Testis (tissue), 3 donors: Measurements from ENCODE around the gene CLNK. TPM values are rescaled to one million over a fixed set of nuclear protein-coding genes. Genes with fewer than 3 reads are reported as not detected.

Experiments used
- DNase-seq: peaks from one replicate; pipeline ENCODE4 v3.0.0-alpha.2; 2019
- H3K27ac ChIP-seq, 2 donors: fragments of 200-600 bp; sonication (generic); one replicate each; pipeline ENCODE4 v1.5.1; 2019
- H3K27me3 ChIP-seq: fragments of 200-600 bp; sonication (generic); one replicate; pipeline ENCODE4 v1.5.1; 2019
- H3K36me3 ChIP-seq: fragments of 200-600 bp; sonication (generic); one replicate; pipeline ENCODE4 v1.5.1; 2017; ENCODE audit warnings: low read depth; ENCODE audit errors: missing control alignments
- H3K4me1 ChIP-seq: fragments of 200-600 bp; sonication (generic); one replicate; pipeline ENCODE4 v1.5.1; 2019
- H3K4me3 ChIP-seq, 2 donors: fragments of 200-600 bp; sonication (generic); one replicate each; pipeline ENCODE4 v1.5.1; 2017 to 2019
- H3K9me3 ChIP-seq: fragments of 200-600 bp; sonication (generic); one replicate; pipeline ENCODE4 v1.5.1; 2017
- POLR2A ChIP-seq: fragments of 450-650 bp; IDR thresholded peaks from one replicate; pipeline ENCODE4 v1.6.1; 2017; ENCODE audit warnings: antibody characterized with exemption, mild to moderate bottlenecking, moderate library complexity
- WGBS, 2 donors: methylation state at CpG; one replicate each; pipeline ENCODE4 v1.1.5; 2018; 5-methylcytosine and 5-hydroxymethylcytosine counted together
- intact Hi-C: fragments of 100-400 bp; cut with DNase I; formaldehyde crosslinking; loops from one replicate; pipeline ENCODE4 v1.15.1; 2023; ENCODE audit warnings: low total_unique reads
- polyA plus RNA-seq: library from polyadenylated mRNA; stranded (reverse); fragments of 350-450 nt; fragmentation: Illumina TruSeq; extraction: RNeasy Lipid Tissue Mini Kit (QIAGEN cat#74804); gene quantifications from one replicate; pipeline ENCODE4 v1.2.3, GENCODE V29; 2014; ENCODE audit warnings: low read depth, low replicate concordance; ENCODE audit not compliant: insufficient read depth
- total RNA-seq, 2 donors: library from RNA; depleted of rRNA; stranded (reverse); fragments of >200 nt; gene quantifications; one replicate each; pipeline ENCODE4 v1.2.3, GENCODE V29; 2016
- TF ChIP-seq, protein P1 (sequence below), 3 experiments: fragments of 450-650 bp in 2 of 3; fragments of 200-600 bp in 1 of 3; sonication (generic) in 1 of 3; IDR thresholded peaks; one replicate each; pipeline ENCODE4 v1.5.1; 2016 to 2019; ENCODE audit warnings: antibody characterized with exemption in 3 of 3, mild to moderate bottlenecking in 2 of 3, moderate library complexity in 1 of 3

CLNK gene
- total and polyA plus RNA-seq, 3 donors from 2014 or later = 0.12 to 0.94 TPM; not detected in 1

DNA sequence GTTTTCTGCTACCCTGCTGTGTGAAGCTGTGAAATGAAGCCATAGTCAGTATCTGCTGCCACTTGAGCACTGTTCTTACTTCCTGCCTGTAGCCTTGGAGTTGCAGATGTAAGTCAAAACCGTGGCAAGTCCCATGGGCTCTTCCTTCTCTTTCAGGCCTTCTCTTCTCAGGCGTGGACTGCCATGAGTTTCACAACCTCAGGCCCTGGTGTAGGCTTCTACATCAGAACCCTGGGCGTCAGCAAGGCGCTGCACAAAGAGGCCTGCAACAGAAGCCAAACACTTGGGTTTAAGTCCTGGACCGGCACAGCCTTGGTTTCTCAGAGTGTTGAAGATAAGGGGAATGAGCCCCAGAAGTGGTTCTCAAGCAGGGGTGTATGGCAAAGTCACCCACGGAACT, 229.8 kb downstream of the CLNK start:
- Histone ChIP-seq H3K36me3 (no peaks in the 10 kb centered on the region), H3K4me3 (no peak overlapping the region), H3K4me1 (peaks cover 6% of the 10 kb centered on the region), H3K27ac (no peak overlapping the region), H3K27me3 (no peaks in the 10 kb centered on the region), H3K9me3 (no peaks in the 10 kb centered on the region)
- intact Hi-C loops = no loop called here
- no peak for TF ChIP-seq POLR2A
- TF ChIP-seq, protein P1, sequence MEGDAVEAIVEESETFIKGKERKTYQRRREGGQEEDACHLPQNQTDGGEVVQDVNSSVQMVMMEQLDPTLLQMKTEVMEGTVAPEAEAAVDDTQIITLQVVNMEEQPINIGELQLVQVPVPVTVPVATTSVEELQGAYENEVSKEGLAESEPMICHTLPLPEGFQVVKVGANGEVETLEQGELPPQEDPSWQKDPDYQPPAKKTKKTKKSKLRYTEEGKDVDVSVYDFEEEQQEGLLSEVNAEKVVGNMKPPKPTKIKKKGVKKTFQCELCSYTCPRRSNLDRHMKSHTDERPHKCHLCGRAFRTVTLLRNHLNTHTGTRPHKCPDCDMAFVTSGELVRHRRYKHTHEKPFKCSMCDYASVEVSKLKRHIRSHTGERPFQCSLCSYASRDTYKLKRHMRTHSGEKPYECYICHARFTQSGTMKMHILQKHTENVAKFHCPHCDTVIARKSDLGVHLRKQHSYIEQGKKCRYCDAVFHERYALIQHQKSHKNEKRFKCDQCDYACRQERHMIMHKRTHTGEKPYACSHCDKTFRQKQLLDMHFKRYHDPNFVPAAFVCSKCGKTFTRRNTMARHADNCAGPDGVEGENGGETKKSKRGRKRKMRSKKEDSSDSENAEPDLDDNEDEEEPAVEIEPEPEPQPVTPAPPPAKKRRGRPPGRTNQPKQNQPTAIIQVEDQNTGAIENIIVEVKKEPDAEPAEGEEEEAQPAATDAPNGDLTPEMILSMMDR (IDR thresholded peaks at IDR 0.05) = no peak
- no peak for DNase-seq
- 65 to 70% methylated on average over 5 to 6 of the region's 6 CpGs for WGBS, 2 donors

GRCh38 chr4:10454121-10454520, 230.4 kb downstream of the CLNK start:
- Histone ChIP-seq H3K36me3 (no peaks in the 10 kb centered on the region), H3K9me3 (no peaks in the 10 kb centered on the region), H3K4me1 (peaks cover 6% of the 10 kb centered on the region), H3K27me3 (no peaks in the 10 kb centered on the region), H3K4me3 (no peak overlapping the region), H3K27ac (no peak overlapping the region)
- intact Hi-C loops = no loop called here
- TF ChIP-seq, protein P1 (IDR thresholded peaks at IDR 0.05) = no peak
- TF ChIP-seq POLR2A = no peak
- WGBS, 2 donors = 88% methylated on average over 1 of the region's 1 CpG; no CpG with 5 or more reads in 1 of the 2 donors
- DNase-seq = no peak

DNA sequence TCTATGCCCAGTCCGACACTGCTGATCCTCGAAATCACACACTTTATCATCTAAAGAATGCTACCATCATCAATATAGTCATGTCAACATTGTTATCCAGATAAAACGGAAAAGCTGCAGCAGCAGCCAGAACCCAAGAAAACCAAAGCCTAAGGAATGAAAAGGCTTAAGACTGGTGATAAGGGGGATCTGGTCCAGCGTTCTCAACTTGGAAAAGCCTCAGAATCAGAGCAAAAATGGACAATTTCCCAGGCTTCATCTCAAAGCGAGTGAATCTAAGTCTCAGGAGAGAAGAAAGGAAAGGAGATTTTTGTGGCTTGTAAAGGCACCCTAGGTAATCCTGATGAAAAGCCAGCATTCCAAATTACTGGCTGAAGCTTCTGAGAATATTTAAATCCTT, 235.6 kb downstream of the CLNK start:
- Histone ChIP-seq H3K4me1 (no peaks in the 10 kb centered on the region), H3K36me3 (no peaks in the 10 kb centered on the region), H3K4me3 (no peak overlapping the region), H3K27ac (no peak overlapping the region), H3K27me3 (no peaks in the 10 kb centered on the region), H3K9me3 (no peaks in the 10 kb centered on the region)
- intact Hi-C loops = no loop called here
- DNase-seq = no peak
- 94% methylated on average over 5 of the region's 5 CpGs for WGBS, 2 donors
- TF ChIP-seq POLR2A = no peak
- TF ChIP-seq, protein P1 (IDR thresholded peaks at IDR 0.05) = no peak

- H3K27ac ChIP-seq = no peak overlapping the region
- no peak for DNase-seq
- no peaks in the 10 kb centered on the region for H3K36me3 ChIP-seq
- H3K4me1 ChIP-seq = no peaks in the 10 kb centered on the region
- intact Hi-C loops = no loop called here
- WGBS, 2 donors = 69 to 79% methylated on average over 5 of the region's 5 CpGs
- H3K4me3 ChIP-seq = no peak overlapping the region
- H3K9me3 ChIP-seq = no peaks in the 10 kb centered on the region
- H3K27me3 ChIP-seq = no peaks in the 10 kb centered on the region
- TF ChIP-seq, protein P1 (IDR thresholded peaks at IDR 0.05) = no peak
- TF ChIP-seq POLR2A = no peak
These were observed 241.6 kb downstream of the CLNK start for GRCh38 chr4:10442976-10443375.

GRCh38 chr4:10441512-10441911, 243.1 kb downstream of the CLNK start:
- Histone ChIP-seq H3K27me3 (no peaks in the 10 kb centered on the region), H3K9me3 (no peaks in the 10 kb centered on the region), H3K4me1 (no peaks in the 10 kb centered on the region), H3K4me3 (no peak overlapping the region), H3K27ac (no peak overlapping the region), H3K36me3 (no peaks in the 10 kb centered on the region)
- intact Hi-C loops = no loop called here
- no peak for TF ChIP-seq POLR2A
- TF ChIP-seq, protein P1 (IDR thresholded peaks at IDR 0.05) = no peak
- DNase-seq = no peak
- WGBS, 2 donors = 68 to 83% methylated on average over 4 of the region's 4 CpGs
